CD4-positive, alpha-beta T cell treated with Interleukin-17A for 1 hour (primary cell): ENCODE measurements around the gene NME7.
"Not testable (repeated sequence)": the region's sequence is repeated elsewhere in the genome, so short reads cannot be mapped to it uniquely, and the experiment has no call there.

Source experiments
- DNase-seq: peaks from one replicate; pipeline ENCODE4 v3.0.0-alpha.2; 2020

The NME7 gene

DNA sequence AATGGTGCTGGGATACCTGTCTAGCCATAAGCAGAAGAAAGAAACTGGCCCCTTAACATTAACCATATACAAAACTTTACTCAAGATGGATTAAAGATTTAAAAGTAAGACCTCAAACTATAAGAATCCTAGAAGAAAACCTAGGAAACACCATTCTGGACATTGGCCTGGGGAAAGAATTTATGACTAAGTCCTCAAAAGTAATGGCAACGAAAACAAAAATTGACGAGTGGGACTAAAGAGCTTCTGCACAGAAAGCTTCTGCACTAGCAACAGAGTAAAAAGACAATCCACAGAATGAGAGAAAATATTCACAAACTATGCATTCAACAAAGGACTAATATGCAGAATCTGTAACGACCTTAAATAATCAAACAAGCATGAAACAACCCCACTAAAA, 66.7 kb downstream of the NME7 start:
- no peak for DNase-seq

DNA sequence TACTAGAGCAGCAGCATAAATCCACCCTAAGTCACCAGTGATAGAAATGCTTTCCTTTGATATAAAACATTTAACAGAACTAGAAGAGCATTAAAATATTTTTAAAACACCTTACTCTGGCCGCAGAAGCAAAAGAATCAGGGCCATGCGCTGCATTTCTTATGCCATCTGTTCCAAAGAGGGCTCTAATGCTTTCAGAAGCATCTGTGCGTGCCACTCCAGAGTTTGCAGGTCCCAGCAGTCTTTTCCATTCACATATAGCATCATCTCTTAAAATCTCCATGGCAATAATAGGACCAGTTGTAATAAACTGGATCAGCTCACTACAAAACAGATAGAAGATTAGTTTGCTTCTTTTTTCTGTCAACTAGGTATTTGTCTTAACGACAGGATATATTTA, 69.2 kb downstream of the NME7 start:
- DNase-seq, result no peak

DNA sequence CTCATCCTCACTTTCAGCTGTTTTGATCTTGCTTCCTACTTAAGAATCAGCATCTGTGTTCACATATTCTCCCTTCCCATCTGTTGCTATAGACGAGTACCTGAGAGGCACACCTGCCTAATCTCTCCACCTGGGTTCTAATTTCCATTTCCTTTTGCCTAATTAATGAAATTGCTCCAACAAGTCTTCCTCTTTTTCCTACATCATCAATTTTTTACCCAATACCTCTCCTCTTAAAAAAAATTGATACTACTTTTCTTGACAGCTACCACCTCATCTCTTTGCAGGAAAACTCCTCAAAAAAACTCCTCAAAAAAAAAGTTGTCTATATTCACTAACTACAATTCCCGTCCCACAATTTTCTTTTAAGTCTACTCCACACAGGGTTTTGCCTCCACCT, 71.8 kb downstream of the NME7 start:
- no peak for DNase-seq

DNA sequence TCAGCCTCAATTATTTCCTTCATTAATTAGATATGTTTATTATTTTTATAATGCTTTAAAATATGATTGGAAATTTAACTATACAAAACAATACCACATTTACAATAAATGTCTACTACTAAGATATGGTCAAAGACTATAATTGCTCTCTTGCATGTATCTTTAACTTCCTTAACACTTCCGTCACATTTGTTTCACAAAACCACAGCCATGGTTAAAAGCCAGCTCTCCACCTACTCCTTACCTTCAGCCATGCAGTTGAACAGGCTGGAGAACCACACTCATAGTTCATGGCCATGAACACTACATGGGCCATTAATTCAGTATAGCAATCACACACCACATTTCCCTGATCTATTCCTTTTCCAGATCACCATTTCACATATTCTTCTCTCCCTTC, 72.2 kb downstream of the NME7 start:
- DNase-seq, result no peak

DNA sequence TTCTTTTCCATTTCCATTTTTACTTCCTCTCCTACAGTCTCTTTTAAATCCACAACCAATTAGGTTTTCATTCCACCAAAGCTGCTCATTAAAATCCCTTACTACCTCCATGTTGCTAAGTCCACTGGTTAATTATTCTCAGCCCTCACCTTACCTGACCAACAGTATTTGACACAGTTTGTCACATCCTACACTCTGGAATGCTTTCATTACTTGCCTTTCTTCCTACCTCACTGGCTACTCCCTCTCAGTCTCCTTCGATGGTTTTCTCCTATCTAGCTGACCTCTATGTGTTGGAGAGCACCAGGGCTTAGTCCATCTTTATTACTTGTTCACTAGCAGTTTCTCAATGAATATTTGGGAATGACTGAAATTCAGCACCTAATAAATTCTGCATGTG, 78.6 kb downstream of the NME7 start:
- DNase-seq, result no peak

DNA sequence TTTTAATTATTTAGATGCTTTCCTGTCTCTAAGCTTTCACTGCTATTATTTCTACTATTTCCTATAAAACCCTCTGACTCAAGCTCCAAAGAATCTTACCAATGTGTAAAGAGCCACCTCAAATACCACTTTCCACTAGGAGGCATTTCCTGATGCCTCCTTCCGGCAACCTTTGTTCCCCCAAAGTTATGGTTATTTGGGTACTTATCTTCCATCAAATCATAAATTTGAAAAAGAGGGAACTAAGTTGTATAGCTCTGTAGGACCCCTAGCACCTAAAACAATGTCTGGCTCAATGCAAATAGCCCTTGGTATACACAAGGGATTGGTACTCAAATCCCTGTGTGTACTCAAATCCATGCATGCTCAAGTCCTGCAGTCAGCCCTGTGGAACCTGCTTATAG, 79.6 kb downstream of the NME7 start:
- DNase-seq, result no peak

DNA sequence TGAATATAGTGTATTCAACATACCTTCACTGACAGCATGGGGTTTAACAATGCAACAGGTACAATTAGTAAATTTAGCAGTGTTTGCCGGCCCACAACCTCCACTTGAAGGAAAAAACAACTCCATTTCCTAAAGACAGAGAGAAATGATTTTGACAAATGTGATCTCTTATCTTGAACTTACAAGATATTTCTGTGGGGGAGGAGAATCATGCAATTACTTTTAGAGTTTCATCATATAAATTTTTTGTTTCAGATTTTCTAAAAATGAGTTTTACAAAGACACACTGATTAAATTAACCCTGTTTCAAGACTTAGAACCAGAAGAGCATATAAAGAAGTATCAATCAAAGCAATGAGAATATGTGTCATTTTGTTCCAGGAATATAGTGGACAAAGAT, 80.3 kb downstream of the NME7 start:
- no peak for DNase-seq

DNA sequence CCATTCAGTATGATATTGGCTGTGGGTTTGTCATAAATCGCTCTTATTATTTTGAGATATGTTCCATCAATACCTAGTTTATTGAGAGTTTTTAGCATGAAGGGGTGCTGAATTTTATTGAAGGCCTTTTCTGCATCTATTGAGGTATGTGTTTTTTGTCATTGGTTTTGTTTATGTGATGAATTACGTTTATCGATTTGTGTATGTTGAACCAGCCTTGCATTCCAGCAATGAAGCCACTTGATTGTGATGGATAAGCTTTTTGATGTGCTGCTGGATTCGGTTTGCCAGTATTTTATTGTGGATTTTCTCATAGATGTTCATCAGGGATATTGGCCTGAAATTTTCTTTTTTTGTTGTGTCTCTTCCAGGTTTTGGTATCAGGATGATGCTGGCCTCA, 86.0 kb downstream of the NME7 start:
- not testable (repeated sequence) for DNase-seq

DNA sequence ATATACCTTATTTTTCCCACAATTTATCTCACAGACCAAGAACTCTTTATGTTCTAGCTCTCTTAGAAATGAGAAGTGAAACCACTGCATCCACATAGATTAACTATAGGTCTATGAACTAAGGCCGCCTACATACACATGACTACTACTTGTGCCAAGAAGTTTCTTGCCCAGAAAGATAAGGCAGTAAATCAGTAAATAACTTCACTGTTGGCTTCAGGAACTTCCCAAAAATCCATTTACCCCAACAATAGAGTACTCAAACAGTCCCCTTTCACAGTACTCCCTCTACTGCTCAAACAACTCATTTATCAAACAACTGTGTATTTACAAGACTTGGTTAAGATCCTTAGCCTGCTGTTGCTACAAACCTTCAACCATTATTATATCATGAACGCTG, 96.5 kb downstream of the NME7 start:
- no peak for DNase-seq

DNA sequence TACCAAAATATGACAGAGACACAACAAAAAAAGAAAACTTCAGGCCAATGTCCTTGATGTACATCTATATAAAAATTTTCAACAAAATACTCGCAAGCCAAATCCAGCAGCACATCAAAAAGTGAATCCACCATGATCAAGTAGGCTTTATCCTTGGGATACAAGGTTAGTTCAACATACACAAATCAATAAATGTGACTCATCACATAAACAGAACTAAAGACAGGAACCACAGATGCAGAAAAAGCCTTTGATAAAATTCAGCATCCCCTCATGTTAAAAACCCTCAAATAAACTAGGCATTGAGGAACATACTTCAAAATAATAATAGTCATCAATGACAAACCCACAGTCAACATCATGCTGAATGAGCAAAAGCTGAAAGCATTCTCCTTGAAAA, 101.5 kb downstream of the NME7 start:
- no peak for DNase-seq

DNA sequence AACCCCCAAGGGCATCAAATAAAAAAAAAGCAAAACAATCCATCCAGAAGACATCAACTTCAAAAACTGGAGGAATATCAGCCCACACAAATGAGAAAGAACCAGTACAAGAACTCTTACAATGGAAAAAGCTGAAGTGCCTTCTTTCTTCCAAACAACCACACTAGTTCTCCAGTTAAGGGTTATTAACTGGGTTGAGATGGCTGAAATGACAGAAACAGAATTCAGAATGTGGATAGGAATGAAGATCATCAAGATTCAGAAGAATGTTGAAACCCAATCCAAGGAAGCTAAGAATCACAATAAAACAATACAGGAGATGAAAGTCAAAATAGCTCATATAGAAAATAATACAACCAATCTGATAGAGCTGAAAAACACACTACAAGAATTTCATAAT, 104.5 kb downstream of the NME7 start:
- DNase-seq, result no peak

DNA sequence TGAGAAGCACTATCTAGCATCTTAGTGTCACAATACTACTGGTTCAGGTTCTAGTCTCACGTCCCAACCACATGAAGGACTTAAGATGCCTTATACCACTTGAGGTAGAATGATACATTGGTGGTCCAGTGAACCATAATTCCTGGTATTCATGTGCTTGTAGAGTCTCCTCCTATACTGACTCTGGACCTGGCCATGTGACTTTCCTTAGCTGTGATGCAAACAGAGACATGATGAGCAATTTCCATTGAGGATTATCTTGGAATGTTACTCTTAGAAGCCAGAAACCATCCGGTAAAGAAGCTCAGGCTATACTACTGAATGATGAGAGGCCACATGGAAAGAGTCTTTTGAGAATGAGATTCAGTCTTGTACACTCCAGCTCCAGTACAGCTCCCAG, 105.7 kb downstream of the NME7 start:
- no peak for DNase-seq

DNA sequence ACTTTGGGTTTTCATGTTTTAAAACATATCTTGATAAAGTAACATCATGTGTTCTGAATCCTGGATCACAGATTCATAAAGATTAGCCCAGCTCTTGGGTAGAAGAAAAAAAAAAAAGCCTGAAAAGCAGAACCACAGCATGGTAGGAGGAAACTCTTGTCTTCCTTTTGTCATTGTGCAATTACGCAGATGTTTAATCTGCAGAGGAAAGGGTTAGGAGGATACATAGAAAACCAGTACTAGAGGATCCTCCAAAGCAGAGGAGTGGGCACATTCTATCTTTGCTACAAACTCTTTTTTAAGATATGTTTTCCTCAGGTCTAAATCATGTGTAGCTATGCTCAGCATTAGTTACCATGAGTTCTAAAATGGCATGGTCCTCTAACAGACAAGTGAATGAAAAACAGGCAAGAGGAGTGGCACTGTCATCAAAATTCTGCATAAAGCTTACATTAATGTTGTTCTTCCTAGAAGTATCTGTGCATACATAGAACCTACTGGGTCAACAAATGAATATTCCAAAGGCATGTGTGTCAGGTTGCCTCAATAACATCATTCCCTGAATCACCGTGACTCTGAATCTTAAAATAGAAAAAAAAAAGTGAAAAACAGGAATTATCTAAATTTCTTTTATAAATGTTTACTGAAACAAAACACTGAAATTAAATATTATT, 107.0 kb downstream of the NME7 start:
- DNase-seq, result no peak

DNA sequence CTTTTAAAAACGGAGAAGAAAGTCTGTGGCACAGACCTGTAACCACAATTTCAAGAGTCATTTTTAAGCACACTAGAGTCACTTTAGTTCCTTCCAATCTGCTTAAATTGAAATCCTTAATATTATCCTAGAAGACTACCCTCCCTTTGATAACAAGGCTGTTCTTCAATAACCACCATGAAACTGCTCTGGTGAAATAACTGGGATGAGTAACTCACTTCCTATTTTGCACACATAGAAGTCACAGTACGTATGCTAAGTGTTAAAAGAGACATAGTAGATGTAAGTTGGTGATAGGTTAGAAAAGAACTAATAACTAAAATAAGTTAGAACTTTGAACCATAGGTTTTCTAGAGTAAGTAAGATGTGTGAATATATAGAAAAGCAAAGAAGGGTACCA, 107.8 kb downstream of the NME7 start:
- DNase-seq, result no peak

DNA sequence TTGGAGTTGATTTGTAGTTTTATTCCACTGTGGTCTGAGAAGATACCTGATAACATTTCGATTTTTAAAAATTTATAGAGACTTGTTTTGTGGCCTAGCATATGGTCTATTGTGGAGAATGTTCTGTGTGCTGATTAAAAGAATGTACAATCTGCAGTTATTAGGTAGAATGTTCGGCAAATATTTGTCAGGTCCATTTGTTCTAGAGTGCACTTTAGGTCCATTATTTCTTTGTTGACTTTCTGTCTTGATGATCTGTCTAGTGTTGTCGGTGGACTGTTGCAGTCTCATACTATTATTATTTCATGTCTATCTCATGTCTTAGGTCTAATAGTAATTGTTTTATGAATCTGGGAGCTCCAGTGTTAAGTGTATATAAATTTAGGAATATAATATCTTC, 116.8 kb downstream of the NME7 start:
- DNase-seq, result no peak

DNA sequence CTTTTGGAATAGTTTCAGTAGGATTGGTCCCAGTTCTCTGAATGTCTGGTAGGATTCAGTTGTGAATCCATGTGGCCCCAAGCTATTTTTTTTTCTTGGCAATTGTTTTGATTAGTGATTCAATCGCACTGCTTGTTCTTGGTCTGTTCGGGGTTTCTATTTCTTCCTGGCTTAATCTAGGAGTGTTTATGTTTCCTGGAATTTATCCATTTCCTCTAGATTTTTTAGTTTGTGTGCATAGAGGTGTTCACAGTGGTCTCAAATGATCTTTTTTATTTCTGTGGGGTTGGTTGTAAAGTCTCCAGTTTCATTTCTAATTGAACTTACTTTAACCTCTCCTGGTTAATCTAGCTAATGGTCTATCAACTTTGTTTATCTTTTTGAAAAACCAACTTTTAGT, 117.6 kb downstream of the NME7 start:
- DNase-seq, result no peak

DNA sequence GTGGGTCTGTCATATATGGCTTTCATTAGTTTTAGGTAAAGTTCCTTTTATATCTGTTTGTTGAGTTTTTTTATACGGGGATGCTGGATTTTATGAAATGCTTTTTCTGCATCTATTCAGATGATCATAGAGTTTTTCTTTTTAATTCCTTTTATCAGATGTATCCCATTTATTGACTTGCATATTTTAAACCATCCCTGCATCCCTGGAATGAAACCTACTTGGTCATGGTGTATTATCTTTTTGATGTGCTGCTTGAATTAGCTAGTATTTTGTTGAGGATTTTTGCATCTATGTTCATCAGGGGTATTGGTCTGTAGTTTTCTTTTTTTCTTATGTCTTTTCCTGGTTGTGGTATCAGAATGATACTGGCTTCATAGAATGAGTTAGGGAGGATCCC, 118.0 kb downstream of the NME7 start:
- no peak for DNase-seq

DNA sequence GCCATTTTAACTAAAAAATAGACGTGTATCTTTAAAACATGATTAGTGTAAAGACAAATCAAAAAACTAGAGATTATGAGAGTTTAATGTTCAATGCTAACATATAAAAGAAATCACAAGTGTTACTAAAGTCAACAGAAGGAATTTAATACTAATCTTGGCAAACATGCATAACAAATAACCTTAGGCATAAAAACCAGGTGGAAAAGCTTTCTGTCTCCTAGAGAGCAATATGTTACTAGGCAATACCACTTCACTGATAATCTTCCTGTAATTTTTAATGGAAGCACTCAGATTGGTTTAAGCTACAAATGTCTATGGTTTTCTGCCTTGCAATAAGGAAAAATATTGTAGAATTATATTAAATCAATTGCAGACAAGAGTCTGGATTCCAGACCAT, 121.9 kb downstream of the NME7 start:
- no peak for DNase-seq

DNA sequence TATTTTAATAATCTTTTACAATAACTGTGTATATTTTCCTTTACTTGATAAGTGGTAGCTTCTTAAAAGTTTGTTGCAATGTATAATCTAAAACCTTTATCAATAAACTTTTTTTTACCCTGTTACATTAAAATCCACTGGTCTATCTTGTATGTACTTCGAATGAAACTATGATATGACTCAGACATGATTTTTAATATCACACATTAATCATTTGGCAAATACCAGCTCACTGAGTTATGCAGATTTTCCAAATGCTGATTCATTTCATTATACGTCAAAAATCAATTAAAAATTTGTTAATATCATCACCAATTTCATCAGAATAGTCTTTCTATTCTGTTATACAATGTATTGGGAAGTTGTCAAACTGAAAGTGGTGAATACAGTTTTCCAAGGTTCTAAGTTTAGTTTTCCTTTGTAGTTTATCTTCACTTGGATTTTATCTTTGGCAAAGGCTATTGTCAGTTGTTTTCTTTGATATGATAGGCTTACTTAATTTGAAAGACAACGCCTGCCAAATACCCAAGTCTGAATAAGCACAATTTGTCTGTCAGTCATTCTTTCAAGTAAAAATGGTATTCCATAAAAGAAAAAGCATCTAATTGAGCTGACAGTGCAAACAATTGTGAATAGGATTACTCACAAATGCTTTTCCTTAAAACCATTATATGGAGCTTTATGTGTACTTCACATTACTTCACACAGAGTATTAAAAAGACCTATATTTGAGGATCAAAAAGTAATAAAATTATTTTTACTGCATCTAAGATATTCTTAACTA, 127.0 kb downstream of the NME7 start:
- no peak for DNase-seq

DNA sequence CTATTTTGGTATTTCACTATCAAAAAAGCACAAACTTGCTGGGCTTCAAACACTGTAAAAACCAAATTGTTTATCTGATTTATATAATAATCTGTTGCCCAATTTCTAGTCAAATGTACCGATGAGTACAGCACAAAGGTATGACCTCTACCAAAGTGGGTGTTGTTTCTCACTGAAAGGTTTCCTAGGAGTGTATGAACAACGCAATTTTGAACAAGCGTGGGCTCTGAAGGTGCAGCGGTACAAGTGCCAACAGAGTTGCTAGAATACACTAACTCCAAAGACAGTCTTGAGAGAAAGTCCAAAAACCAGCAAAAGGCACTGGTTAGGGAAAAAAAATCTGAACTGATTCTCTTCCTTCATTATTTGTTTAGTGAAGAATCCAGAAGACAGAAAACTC, 130.7 kb downstream of the NME7 start:
- no peak for DNase-seq

DNA sequence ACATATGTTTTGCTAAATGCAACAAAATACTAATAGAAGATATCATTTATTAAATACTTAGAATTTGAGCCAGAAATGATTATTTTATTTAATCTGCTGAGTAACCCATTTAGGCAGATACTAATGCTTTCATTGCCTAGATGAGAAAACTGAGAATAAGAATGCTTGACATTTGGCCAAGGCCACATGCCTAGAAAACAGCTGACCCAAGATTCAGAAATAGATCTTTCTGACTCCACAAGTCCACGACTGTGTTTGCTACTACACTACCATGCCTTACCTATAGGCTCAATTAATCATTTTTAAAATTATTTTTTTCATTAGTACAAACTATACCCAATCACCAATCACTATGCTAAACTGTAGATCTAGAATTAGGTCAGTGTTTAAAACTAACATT, 131.5 kb downstream of the NME7 start:
- DNase-seq, result no peak

DNA sequence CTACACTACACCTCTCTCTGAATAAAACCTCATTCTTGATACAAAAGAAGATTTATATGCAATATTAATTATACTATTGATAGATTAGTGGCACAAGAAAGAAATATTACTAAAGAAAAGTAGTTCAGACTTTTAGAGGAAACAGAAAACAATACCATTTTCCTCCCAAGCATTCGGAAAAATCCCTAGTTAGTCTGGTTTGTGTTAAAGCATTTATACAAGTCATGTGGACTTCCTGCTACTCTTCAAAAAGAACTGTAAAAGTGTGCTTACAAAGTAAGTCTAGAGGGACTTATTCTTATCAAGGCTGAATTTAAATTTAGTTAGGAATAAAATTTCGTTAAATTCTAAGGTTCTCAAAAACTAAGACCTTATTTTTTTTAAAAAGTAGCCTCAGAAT, 132.0 kb downstream of the NME7 start:
- DNase-seq, result no peak

DNA sequence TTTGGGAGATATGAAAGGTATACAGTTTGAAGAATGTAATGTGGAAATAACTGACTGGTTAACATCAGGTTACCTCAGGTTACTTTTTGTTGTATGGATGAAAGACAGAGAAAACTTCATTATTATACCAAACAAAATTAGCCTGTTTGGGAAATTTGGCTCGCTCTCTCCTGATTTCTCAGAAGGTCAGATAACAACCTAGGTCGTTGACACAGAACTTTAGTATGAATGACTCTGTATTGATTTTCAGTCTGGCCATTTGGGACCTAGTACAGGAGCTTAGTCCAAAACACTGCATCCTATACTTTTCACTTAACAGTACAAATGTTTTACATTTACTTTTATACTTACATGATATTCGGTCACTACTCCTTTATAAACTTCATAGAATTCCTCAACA, 132.8 kb downstream of the NME7 start:
- no peak for DNase-seq

DNA sequence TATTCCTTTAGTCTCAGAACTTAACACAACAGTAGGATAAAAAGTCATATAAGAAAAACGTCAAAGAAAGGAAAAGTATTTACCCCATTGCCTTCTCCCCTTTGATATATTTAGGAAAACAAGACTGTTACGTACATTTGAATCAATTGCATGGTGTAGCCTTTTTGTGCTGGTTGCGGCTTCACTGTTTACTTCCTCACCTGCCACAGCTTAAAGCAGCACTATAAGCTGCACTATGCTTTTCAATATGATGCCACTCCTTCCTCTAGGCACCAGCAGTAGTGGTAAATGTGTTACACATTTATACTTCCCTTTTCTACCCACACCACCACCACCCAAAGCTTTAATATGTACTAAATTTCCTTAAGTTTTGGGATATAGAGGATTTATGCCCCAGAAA, 150.0 kb downstream of the NME7 start:
- peak; percentile 2 for DNase-seq

DNA sequence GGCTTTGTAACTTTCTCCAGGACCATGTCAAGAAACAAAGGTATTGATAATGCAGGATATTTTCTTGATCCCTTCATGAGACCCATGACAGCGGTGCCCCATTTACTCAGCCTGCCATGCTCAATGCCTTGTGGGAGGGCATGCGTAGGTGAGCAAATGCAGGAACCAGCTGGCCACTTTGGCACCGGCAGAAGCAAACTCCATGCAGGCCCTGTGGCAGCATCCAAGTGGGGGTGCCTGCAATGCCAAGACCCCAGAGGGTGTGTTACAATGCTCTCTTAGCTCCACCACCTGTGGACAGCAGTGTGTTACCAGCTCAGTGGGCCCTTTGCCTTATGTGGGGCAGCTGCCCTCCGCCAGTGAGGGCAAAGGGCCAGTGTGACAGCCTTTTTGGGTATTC, 153.0 kb downstream of the NME7 start:
- DNase-seq, result no peak
